Skin of body (tissue), 1 donor: ENCODE results near the gene OR2M2. TPM values are rescaled to one million over a fixed set of nuclear protein-coding genes. Genes with fewer than 3 reads are reported as not detected.

Experiments
- total RNA-seq: library from RNA; depleted of rRNA; stranded (reverse); fragments of >200 nt; gene quantifications from one replicate; pipeline ENCODE4 v1.2.3, GENCODE V29; 2014

OR2M2 gene
- total RNA-seq, 1 donor from 2014 or later: not detected

Other genes starting within 250 kb of the OR2M2 start
- gene OR2AJ1, start 249.9 kb upstream of the OR2M2 start, total RNA-seq: not detected
- gene OR2L8, start 226.0 kb upstream of the OR2M2 start, total RNA-seq: not detected
- not detected for gene OR2AK2, start 209.6 kb upstream of the OR2M2 start, total RNA-seq
- gene OR2L5, start 161.2 kb upstream of the OR2M2 start, total RNA-seq: not detected
- gene OR2L2, start 144.8 kb upstream of the OR2M2 start, total RNA-seq: not detected
- gene OR2L3, start 128.0 kb upstream of the OR2M2 start, total RNA-seq: not detected
- gene OR2L13, start 79.6 kb upstream of the OR2M2 start, total RNA-seq: not detected
- gene OR2M5, start 29.7 kb upstream of the OR2M2 start, total RNA-seq: not detected
- gene OR2M3, start 22.4 kb downstream of the OR2M2 start, total RNA-seq: not detected
- gene OR2M4, start 56.6 kb downstream of the OR2M2 start, total RNA-seq: not detected
- gene OR2T33, start 103.2 kb downstream of the OR2M2 start, total RNA-seq: not detected
- gene OR2T12, start 128.6 kb downstream of the OR2M2 start, total RNA-seq: not detected
- gene OR2M7, start 149.7 kb downstream of the OR2M2 start, total RNA-seq: not detected
- gene OR14C36, start 174.0 kb downstream of the OR2M2 start, total RNA-seq: not detected
- gene OR2T4, start 186.8 kb downstream of the OR2M2 start, total RNA-seq: not detected
- not detected for gene OR2T6, start 200.9 kb downstream of the OR2M2 start, total RNA-seq
- gene OR2T1, start 228.2 kb downstream of the OR2M2 start, total RNA-seq: not detected